ENCODE measurements around the gene RAB6A.
"Not testable (repeated sequence)": the region's sequence is repeated elsewhere in the genome, so short reads cannot be mapped to it uniquely, and the experiment has no call there.

Gene RAB6A

DNA sequence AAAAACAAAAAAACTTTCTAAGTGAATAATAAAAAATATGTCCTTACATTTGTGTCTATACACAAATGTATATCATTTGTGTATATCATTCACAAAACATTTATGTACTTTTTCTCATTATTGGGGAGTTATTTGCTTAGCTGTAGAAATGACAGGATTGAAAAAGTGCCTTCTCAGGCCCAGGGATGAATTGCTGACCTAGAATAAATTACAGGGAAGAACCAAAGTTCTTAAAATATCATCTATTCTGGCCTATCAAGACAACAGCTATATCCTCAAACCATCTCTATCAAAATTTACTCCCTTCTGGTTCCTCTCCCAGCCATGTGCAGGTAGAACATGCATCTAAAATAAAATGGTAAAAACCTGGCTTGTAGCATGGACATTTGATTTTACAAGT is 1.9 kb upstream of the RAB6A start:
- DNase-seq (ENCODE audit: low read depth, low spot score) = no peak
- no peaks in the 10 kb centered on the region for H3K27me3 ChIP-seq (ENCODE audit: control insufficient read depth, insufficient read depth, low read length)
- H3K9me3 ChIP-seq (ENCODE audit: control insufficient read depth, insufficient read depth, low read length) = no peaks in the 10 kb centered on the region
- no peak overlapping the region for H3K27ac ChIP-seq (ENCODE audit: low read length)
- H3K36me3 ChIP-seq (ENCODE audit: control insufficient read depth, insufficient read depth, low read length) = no peaks in the 10 kb centered on the region
- no peaks in the 10 kb centered on the region for H3K4me1 ChIP-seq (ENCODE audit: control insufficient read depth, insufficient read depth, low read length)
- no peak overlapping the region for H3K4me3 ChIP-seq (ENCODE audit: low read length)

DNA sequence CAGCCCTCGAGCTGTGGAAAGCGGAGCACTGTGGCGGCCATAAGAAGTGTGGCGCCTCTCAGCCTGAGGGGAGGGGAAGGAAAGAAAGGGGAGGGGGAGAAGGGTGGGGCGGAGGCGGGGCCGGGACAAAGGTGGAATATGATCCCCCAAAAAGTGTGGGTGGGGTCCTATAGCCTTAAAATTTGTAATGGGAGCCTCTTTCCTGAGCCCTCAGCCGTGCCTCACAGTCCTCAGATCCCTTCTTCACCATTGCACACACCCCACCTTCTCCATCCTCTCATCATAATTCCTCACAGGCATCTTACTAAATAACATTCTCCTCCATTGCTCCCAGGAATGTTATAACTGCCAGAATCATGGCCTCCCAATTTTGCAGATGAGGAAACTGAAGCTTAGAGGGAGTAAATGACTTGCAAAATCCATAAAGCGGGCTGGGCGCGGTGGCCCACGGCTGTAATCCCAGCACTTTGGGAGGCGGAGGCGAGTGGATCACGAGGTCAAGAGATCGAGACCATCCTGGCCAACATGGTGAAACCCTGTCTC is 600 bp upstream of the RAB6A start:
- DNase-seq (ENCODE audit: low read depth, low spot score) = no peak

GRCh38 chr11:73760135-73760678 is 667 bp downstream of the RAB6A start:
- DNase-seq (ENCODE audit: low read depth, low spot score) = no peak
- H3K4me1 ChIP-seq (ENCODE audit: control insufficient read depth, insufficient read depth, low read length) = no peaks in the 10 kb centered on the region
- no peaks in the 10 kb centered on the region for H3K9me3 ChIP-seq (ENCODE audit: control insufficient read depth, insufficient read depth, low read length)
- H3K36me3 ChIP-seq (ENCODE audit: control insufficient read depth, insufficient read depth, low read length) = no peaks in the 10 kb centered on the region
- H3K4me3 ChIP-seq (ENCODE audit: low read length) = peak overlapping the region; percentile 94
- no peak overlapping the region for H3K27ac ChIP-seq (ENCODE audit: low read length)
- no peaks in the 10 kb centered on the region for H3K27me3 ChIP-seq (ENCODE audit: control insufficient read depth, insufficient read depth, low read length)
- no CpG with 5 or more reads among the region's 44 CpGs for WGBS (ENCODE audit: insufficient coverage, insufficient read length)

More for the DNA sequence above, 600 bp upstream of the RAB6A start:
- H3K36me3 ChIP-seq (ENCODE audit: control insufficient read depth, insufficient read depth, low read length) = no peaks in the 10 kb centered on the region
- WGBS (ENCODE audit: insufficient coverage, insufficient read length) = no CpG with 5 or more reads among the region's 16 CpGs
- no peak overlapping the region for H3K27ac ChIP-seq (ENCODE audit: low read length)
- peak overlapping the region; percentile 8; the same call in 1 of the 2 replicates for H3K4me3 ChIP-seq (ENCODE audit: low read length)
- no peaks in the 10 kb centered on the region for H3K27me3 ChIP-seq (ENCODE audit: control insufficient read depth, insufficient read depth, low read length)
- H3K9me3 ChIP-seq (ENCODE audit: control insufficient read depth, insufficient read depth, low read length) = no peaks in the 10 kb centered on the region
- no peaks in the 10 kb centered on the region for H3K4me1 ChIP-seq (ENCODE audit: control insufficient read depth, insufficient read depth, low read length)

DNA sequence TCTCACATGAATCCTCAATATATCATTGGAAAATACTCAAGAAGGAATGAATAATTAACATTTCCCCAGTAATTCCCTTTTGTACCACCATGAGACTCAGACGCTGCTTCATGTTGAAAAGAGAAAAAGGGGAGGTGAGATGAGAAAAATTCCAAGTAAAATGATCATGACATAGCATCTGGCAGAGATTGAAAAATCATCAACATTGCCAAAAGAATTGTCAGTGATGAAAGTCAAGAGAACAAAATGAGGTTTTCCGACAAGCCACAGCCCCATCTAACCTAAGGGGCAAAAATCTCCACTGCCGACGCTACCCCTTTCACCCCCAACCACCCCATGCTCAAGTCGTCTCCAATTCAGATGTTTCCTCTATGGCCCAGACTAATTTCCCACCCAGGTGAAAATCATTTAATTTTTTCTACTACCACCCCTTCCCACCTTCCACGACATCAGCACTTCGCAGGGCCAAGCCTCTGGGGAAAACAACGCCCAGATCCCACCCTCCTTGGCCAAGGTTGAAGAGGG is 1.2 kb downstream of the RAB6A start:
- no peaks in the 10 kb centered on the region for H3K4me1 ChIP-seq (ENCODE audit: control insufficient read depth, insufficient read depth, low read length)
- WGBS (ENCODE audit: insufficient coverage, insufficient read length) = no CpG with 5 or more reads among the region's 8 CpGs
- H3K4me3 ChIP-seq (ENCODE audit: low read length) = peak overlapping the region; percentile 94
- no peaks in the 10 kb centered on the region for H3K36me3 ChIP-seq (ENCODE audit: control insufficient read depth, insufficient read depth, low read length)
- no peak for DNase-seq (ENCODE audit: low read depth, low spot score)
- no peaks in the 10 kb centered on the region for H3K9me3 ChIP-seq (ENCODE audit: control insufficient read depth, insufficient read depth, low read length)
- H3K27ac ChIP-seq (ENCODE audit: low read length) = no peak overlapping the region
- no peaks in the 10 kb centered on the region for H3K27me3 ChIP-seq (ENCODE audit: control insufficient read depth, insufficient read depth, low read length)

GRCh38 chr11:73758451-73758850 is 2.4 kb downstream of the RAB6A start:
- no peaks in the 10 kb centered on the region for H3K36me3 ChIP-seq (ENCODE audit: control insufficient read depth, insufficient read depth, low read length)
- no peaks in the 10 kb centered on the region for H3K9me3 ChIP-seq (ENCODE audit: control insufficient read depth, insufficient read depth, low read length)
- H3K4me1 ChIP-seq (ENCODE audit: control insufficient read depth, insufficient read depth, low read length) = no peaks in the 10 kb centered on the region
- no CpG with 5 or more reads among the region's 1 CpG for WGBS (ENCODE audit: insufficient coverage, insufficient read length)
- H3K4me3 ChIP-seq (ENCODE audit: low read length) = no peak overlapping the region
- H3K27ac ChIP-seq (ENCODE audit: low read length) = no peak overlapping the region
- DNase-seq (ENCODE audit: low read depth, low spot score) = no peak
- H3K27me3 ChIP-seq (ENCODE audit: control insufficient read depth, insufficient read depth, low read length) = no peaks in the 10 kb centered on the region

GRCh38 chr11:73757598-73757997 is 3.3 kb downstream of the RAB6A start:
- no peak overlapping the region for H3K4me3 ChIP-seq (ENCODE audit: low read length)
- H3K36me3 ChIP-seq (ENCODE audit: control insufficient read depth, insufficient read depth, low read length) = no peaks in the 10 kb centered on the region
- no peaks in the 10 kb centered on the region for H3K9me3 ChIP-seq (ENCODE audit: control insufficient read depth, insufficient read depth, low read length)
- no CpG with 5 or more reads among the region's 5 CpGs for WGBS (ENCODE audit: insufficient coverage, insufficient read length)
- no peak overlapping the region for H3K27ac ChIP-seq (ENCODE audit: low read length)
- H3K4me1 ChIP-seq (ENCODE audit: control insufficient read depth, insufficient read depth, low read length) = no peaks in the 10 kb centered on the region
- H3K27me3 ChIP-seq (ENCODE audit: control insufficient read depth, insufficient read depth, low read length) = no peaks in the 10 kb centered on the region
- no peak for DNase-seq (ENCODE audit: low read depth, low spot score)

GRCh38 chr11:73755670-73756069 is 5.2 kb downstream of the RAB6A start:
- no peak overlapping the region for H3K27ac ChIP-seq (ENCODE audit: low read length)
- H3K27me3 ChIP-seq (ENCODE audit: control insufficient read depth, insufficient read depth, low read length) = no peaks in the 10 kb centered on the region
- H3K4me3 ChIP-seq (ENCODE audit: low read length) = no peak overlapping the region
- DNase-seq (ENCODE audit: low read depth, low spot score) = no peak
- no peaks in the 10 kb centered on the region for H3K9me3 ChIP-seq (ENCODE audit: control insufficient read depth, insufficient read depth, low read length)
- no peaks in the 10 kb centered on the region for H3K36me3 ChIP-seq (ENCODE audit: control insufficient read depth, insufficient read depth, low read length)
- H3K4me1 ChIP-seq (ENCODE audit: control insufficient read depth, insufficient read depth, low read length) = no peaks in the 10 kb centered on the region

- Histone ChIP-seq H3K36me3 (ENCODE audit: control insufficient read depth, insufficient read depth, low read length) (no peaks in the 10 kb centered on the region), H3K4me1 (ENCODE audit: control insufficient read depth, insufficient read depth, low read length) (no peaks in the 10 kb centered on the region), H3K4me3 (ENCODE audit: low read length) (no peak overlapping the region), H3K27me3 (ENCODE audit: control insufficient read depth, insufficient read depth, low read length) (no peaks in the 10 kb centered on the region), H3K9me3 (ENCODE audit: control insufficient read depth, insufficient read depth, low read length) (no peaks in the 10 kb centered on the region), H3K27ac (ENCODE audit: low read length) (no peak overlapping the region)
- WGBS (ENCODE audit: insufficient coverage, insufficient read length) = no CpG with 5 or more reads among the region's 1 CpG
- DNase-seq (ENCODE audit: low read depth, low spot score) = no peak
These were observed 6.9 kb downstream of the RAB6A start for GRCh38 chr11:73753938-73754337.

GRCh38 chr11:73752903-73753302 is 8.0 kb downstream of the RAB6A start:
- DNase-seq (ENCODE audit: low read depth, low spot score) = no peak
- Histone ChIP-seq H3K36me3 (ENCODE audit: control insufficient read depth, insufficient read depth, low read length) (no peaks in the 10 kb centered on the region), H3K27me3 (ENCODE audit: control insufficient read depth, insufficient read depth, low read length) (no peaks in the 10 kb centered on the region), H3K4me3 (ENCODE audit: low read length) (no peak overlapping the region), H3K27ac (ENCODE audit: low read length) (no peak overlapping the region), H3K4me1 (ENCODE audit: control insufficient read depth, insufficient read depth, low read length) (no peaks in the 10 kb centered on the region), H3K9me3 (ENCODE audit: control insufficient read depth, insufficient read depth, low read length) (no peaks in the 10 kb centered on the region)
- WGBS (ENCODE audit: insufficient coverage, insufficient read length) = no CpG with 5 or more reads among the region's 7 CpGs

- H3K9me3 ChIP-seq (ENCODE audit: control insufficient read depth, insufficient read depth, low read length) = no peaks in the 10 kb centered on the region
- no peaks in the 10 kb centered on the region for H3K36me3 ChIP-seq (ENCODE audit: control insufficient read depth, insufficient read depth, low read length)
- H3K4me1 ChIP-seq (ENCODE audit: control insufficient read depth, insufficient read depth, low read length) = no peaks in the 10 kb centered on the region
- H3K27me3 ChIP-seq (ENCODE audit: control insufficient read depth, insufficient read depth, low read length) = no peaks in the 10 kb centered on the region
- H3K27ac ChIP-seq (ENCODE audit: low read length) = no peak overlapping the region
- DNase-seq (ENCODE audit: low read depth, low spot score) = no peak
- WGBS (ENCODE audit: insufficient coverage, insufficient read length) = no CpG with 5 or more reads among the region's 14 CpGs
- no peak overlapping the region for H3K4me3 ChIP-seq (ENCODE audit: low read length)
These were observed 8.5 kb downstream of the RAB6A start for GRCh38 chr11:73752216-73752867.

- not testable (repeated sequence) for H3K9me3 ChIP-seq (ENCODE audit: control insufficient read depth, insufficient read depth, low read length); DNase-seq (ENCODE audit: low read depth, low spot score); H3K27ac ChIP-seq (ENCODE audit: low read length); H3K36me3 ChIP-seq (ENCODE audit: control insufficient read depth, insufficient read depth, low read length); H3K27me3 ChIP-seq (ENCODE audit: control insufficient read depth, insufficient read depth, low read length); H3K4me1 ChIP-seq (ENCODE audit: control insufficient read depth, insufficient read depth, low read length); H3K4me3 ChIP-seq (ENCODE audit: low read length)
- WGBS (ENCODE audit: insufficient coverage, insufficient read length) = no CpG with 5 or more reads among the region's 4 CpGs
These were observed 10.0 kb downstream of the RAB6A start for GRCh38 chr11:73750862-73751261.
